ENCODE measurements around the gene RAB43. TPM values are rescaled to one million over a fixed set of nuclear protein-coding genes. Genes with fewer than 3 reads are reported as not detected.
A peak's percentile ranks its signal among the peaks of the same experiment; 100 is the strongest.
"Not testable (repeated sequence)": the region's sequence is repeated elsewhere in the genome, so short reads cannot be mapped to it uniquely, and the experiment has no call there.

Gene RAB43
- total RNA-seq, result 10 to 100 TPM; 12.8 to 18.5 (median 16.3) TPM

GRCh38 chr3:129121792-129122411 is at the start of gene RAB43:
Gene RAB43 (minus strand): TSS chr3:129121804. CDS start chr3:129121489, 315 bp downstream.
- TF ChIP-seq CTCF (IDR thresholded peaks at IDR 0.05), result no peak

GRCh38 chr3:129166579-129167332 is 45.2 kb upstream of the RAB43 start:
- no peak for TF ChIP-seq CTCF (IDR thresholded peaks at IDR 0.05)
- ATAC-seq (ENCODE audit: low FRiP score), result no peak
- no peak for DNase-seq (ENCODE audit: low spot score)

More at GRCh38 chr3:129121792-129122411, at the start of gene RAB43:
- ATAC-seq (ENCODE audit: low FRiP score) (peak; percentile 86), DNase-seq (ENCODE audit: low spot score) (peak; percentile 70)

- not testable (repeated sequence) for DNase-seq (ENCODE audit: low spot score); ATAC-seq (ENCODE audit: low FRiP score)
These were observed 44.0 kb upstream of the RAB43 start for GRCh38 chr3:129165594-129165993.

- no peak for TF ChIP-seq CTCF (IDR thresholded peaks at IDR 0.05)
- DNase-seq (ENCODE audit: low spot score) (no peak), ATAC-seq (ENCODE audit: low FRiP score) (no peak)
These were observed 42.9 kb upstream of the RAB43 start for GRCh38 chr3:129164500-129164899.

- DNase-seq (ENCODE audit: low spot score) (no peak), ATAC-seq (ENCODE audit: low FRiP score) (no peak)
- TF ChIP-seq CTCF (IDR thresholded peaks at IDR 0.05), result no peak
These were observed 41.4 kb upstream of the RAB43 start for GRCh38 chr3:129162729-129163579.

- ATAC-seq (ENCODE audit: low FRiP score), result peak; percentile 6
- DNase-seq (ENCODE audit: low spot score), result no peak
- no peak for TF ChIP-seq CTCF (IDR thresholded peaks at IDR 0.05)
These were observed 40.3 kb upstream of the RAB43 start for GRCh38 chr3:129161860-129162271.
